ENCODE measurements around the gene SMIM36. TPM values are rescaled to one million over a fixed set of nuclear protein-coding genes. Genes with fewer than 3 reads are reported as not detected.
A peak's percentile ranks its signal among the peaks of the same experiment; 100 is the strongest.

The SMIM36 gene
- total RNA-seq, 1 donor from 2014 or later = not detected

- peaks cover 1% of the 10 kb centered on the region for H3K27me3 ChIP-seq (ENCODE audit: control insufficient read depth, insufficient read depth, low read length)
- TF ChIP-seq, protein P1, sequence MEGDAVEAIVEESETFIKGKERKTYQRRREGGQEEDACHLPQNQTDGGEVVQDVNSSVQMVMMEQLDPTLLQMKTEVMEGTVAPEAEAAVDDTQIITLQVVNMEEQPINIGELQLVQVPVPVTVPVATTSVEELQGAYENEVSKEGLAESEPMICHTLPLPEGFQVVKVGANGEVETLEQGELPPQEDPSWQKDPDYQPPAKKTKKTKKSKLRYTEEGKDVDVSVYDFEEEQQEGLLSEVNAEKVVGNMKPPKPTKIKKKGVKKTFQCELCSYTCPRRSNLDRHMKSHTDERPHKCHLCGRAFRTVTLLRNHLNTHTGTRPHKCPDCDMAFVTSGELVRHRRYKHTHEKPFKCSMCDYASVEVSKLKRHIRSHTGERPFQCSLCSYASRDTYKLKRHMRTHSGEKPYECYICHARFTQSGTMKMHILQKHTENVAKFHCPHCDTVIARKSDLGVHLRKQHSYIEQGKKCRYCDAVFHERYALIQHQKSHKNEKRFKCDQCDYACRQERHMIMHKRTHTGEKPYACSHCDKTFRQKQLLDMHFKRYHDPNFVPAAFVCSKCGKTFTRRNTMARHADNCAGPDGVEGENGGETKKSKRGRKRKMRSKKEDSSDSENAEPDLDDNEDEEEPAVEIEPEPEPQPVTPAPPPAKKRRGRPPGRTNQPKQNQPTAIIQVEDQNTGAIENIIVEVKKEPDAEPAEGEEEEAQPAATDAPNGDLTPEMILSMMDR (IDR thresholded peaks at IDR 0.05; ENCODE audit: insufficient read depth, low read length, severe bottlenecking) = no peak
- no peak for FAIRE-seq
- peak; percentile 81 for DNase-seq (ENCODE audit: low read depth)
- H3K4me3 ChIP-seq (ENCODE audit: low read depth, low read length) = no peak overlapping the region
- H3K36me3 ChIP-seq (ENCODE audit: control insufficient read depth, insufficient read depth, low read length) = no peaks in the 10 kb centered on the region
Measured at GRCh38 chr17:55496094-55496881, 15.0 kb downstream of the SMIM36 start.

DNA sequence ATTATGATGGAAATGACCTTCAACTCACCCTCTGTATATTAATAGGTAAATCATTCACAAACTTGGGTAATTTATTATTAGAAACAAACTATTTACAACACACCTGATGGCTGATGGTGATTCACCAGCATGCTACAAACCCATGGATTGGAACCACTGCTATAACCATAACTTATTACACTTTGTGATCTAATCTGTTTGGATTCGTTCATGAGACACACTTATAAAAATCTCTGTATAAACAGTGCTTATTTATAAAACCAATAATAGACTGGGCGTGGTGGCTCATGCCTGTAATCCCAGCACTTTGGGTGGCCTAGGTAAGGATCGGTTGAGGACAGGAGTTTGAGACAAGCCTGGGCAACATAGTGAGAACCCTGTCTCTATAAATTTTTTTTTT, 16.0 kb downstream of the SMIM36 start:
- TF ChIP-seq, protein P1 (IDR thresholded peaks at IDR 0.05; ENCODE audit: insufficient read depth, low read length, severe bottlenecking) = no peak
- peak; percentile 75 for DNase-seq (ENCODE audit: low read depth)
- H3K27me3 ChIP-seq (ENCODE audit: control insufficient read depth, insufficient read depth, low read length) = peaks cover 1% of the 10 kb centered on the region
- H3K4me3 ChIP-seq (ENCODE audit: low read depth, low read length) = no peak overlapping the region
- FAIRE-seq = no peak
- no peaks in the 10 kb centered on the region for H3K36me3 ChIP-seq (ENCODE audit: control insufficient read depth, insufficient read depth, low read length)

GRCh38 chr17:55492781-55493341, 18.4 kb downstream of the SMIM36 start:
- no peak for FAIRE-seq

DNA sequence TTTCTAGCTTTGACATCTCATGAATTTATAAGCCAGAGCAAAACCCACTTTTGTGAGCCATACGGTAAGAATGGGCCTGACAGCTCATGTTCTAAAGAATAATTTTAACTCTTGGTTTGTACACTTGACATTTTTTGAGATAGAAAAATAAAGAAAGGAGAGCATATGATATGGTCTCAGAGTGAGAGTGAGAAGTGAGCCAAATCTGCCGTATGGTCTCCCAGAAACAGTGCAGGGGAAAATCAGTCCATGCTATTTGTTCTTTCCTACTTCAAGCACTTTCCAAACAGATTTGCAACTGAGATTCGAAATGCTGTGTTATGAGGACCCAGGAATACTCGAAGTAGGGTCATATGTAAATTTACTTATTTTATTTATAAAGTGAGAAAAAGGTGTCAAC, 20.9 kb downstream of the SMIM36 start:
- DNase-seq (ENCODE audit: low read depth) = no peak
- H3K4me3 ChIP-seq (ENCODE audit: low read depth, low read length) = no peak overlapping the region
- no peak for FAIRE-seq
- no peaks in the 10 kb centered on the region for H3K36me3 ChIP-seq (ENCODE audit: control insufficient read depth, insufficient read depth, low read length)
- TF ChIP-seq, protein P1 (IDR thresholded peaks at IDR 0.05; ENCODE audit: insufficient read depth, low read length, severe bottlenecking) = no peak
- peaks cover 1% of the 10 kb centered on the region for H3K27me3 ChIP-seq (ENCODE audit: control insufficient read depth, insufficient read depth, low read length)

More at GRCh38 chr17:55492781-55493341, 18.4 kb downstream of the SMIM36 start:
- Histone ChIP-seq H3K27me3 (ENCODE audit: control insufficient read depth, insufficient read depth, low read length) (peaks cover 1% of the 10 kb centered on the region), H3K36me3 (ENCODE audit: control insufficient read depth, insufficient read depth, low read length) (no peaks in the 10 kb centered on the region), H3K4me3 (ENCODE audit: low read depth, low read length) (no peak overlapping the region)
- TF ChIP-seq, protein P1 (IDR thresholded peaks at IDR 0.05; ENCODE audit: insufficient read depth, low read length, severe bottlenecking) = no peak
- DNase-seq (ENCODE audit: low read depth) = no peak

- DNase-seq (ENCODE audit: low read depth) (peak; percentile 32), FAIRE-seq (no peak)
- TF ChIP-seq, protein P1 (IDR thresholded peaks at IDR 0.05; ENCODE audit: insufficient read depth, low read length, severe bottlenecking) = no peak
- Histone ChIP-seq H3K36me3 (ENCODE audit: control insufficient read depth, insufficient read depth, low read length) (no peaks in the 10 kb centered on the region), H3K4me3 (ENCODE audit: low read depth, low read length) (no peak overlapping the region), H3K27me3 (ENCODE audit: control insufficient read depth, insufficient read depth, low read length) (no peaks in the 10 kb centered on the region)
Measured at GRCh38 chr17:55487695-55488432, 23.4 kb downstream of the SMIM36 start.

All from bronchial epithelial cell (primary cell).